ENCODE measurements around the gene OPRL1. TPM values are rescaled to one million over a fixed set of nuclear protein-coding genes. Genes with fewer than 3 reads are reported as not detected.

The OPRL1 gene
- polyA plus RNA-seq, 3 donors, result 7.0 to 9.0 (median 8.8) TPM

GRCh38 chr20:64077541-64077875 is 2.4 kb upstream of the OPRL1 start:
- 0% methylated on average over 4 of the region's 7 CpGs for WGBS (ENCODE audit: insufficient coverage)
- H3K9me3 ChIP-seq (replicated peaks in 1 of 2; ENCODE audit: control insufficient read depth in 1 of 2, insufficient read depth in 1 of 2, low read length in 2 of 2), result no peaks in the 10 kb centered on the region
- peak overlapping the region; percentile 81 to 86 for H3K27ac ChIP-seq (ENCODE audit: low read depth in 1 of 2, low read length in 2 of 2)
- no peaks in the 10 kb centered on the region for H3K9me3 Mint-ChIP-seq
- H3K4me1 ChIP-seq (ENCODE audit: control insufficient read depth in 1 of 2, insufficient read depth in 2 of 2, low read length in 2 of 2), result peaks cover 41 to 67% of the 10 kb centered on the region in 2 donors
- H3K9ac ChIP-seq (ENCODE audit: insufficient read depth, low read length, poor library complexity, severe bottlenecking), result peak overlapping the region; percentile 88
- intact Hi-C loops (cut with micrococcal nuclease), result no loop called here
- H3K79me2 ChIP-seq (ENCODE audit: insufficient read depth, low read length), result peaks cover 86% of the 10 kb centered on the region
- H4K20me1 ChIP-seq (ENCODE audit: insufficient read depth, low read length), result peaks cover 94% of the 10 kb centered on the region
- peak overlapping the region; percentile 95 to 97 for H3K4me3 Mint-ChIP-seq
- peaks cover 44% of the 10 kb centered on the region for H3K4me1 Mint-ChIP-seq
- H3K4me3 ChIP-seq (replicated peaks in 1 of 3; ENCODE audit: low read depth in 2 of 3, low read length in 3 of 3), result peak overlapping the region; percentile 78 to 100 (median 84)
- no peak for TF ChIP-seq CTCF (IDR thresholded peaks at IDR 0.05)
- no peak overlapping the region for H2AFZ ChIP-seq (ENCODE audit: insufficient read depth, low read depth, low read length, poor library complexity, severe bottlenecking)
- peak overlapping the region in 6 of 7 donors; percentile 89 to 94 (median 93) for H3K27ac Mint-ChIP-seq
- peaks cover 38% of the 10 kb centered on the region in 2 donors for H3K36me3 ChIP-seq (replicated peaks in 1 of 2; ENCODE audit: control insufficient read depth in 1 of 2, insufficient read depth in 2 of 2, low read length in 2 of 2)
- H3K36me3 Mint-ChIP-seq, result peaks cover 27 to 43% of the 10 kb centered on the region in 2 donors
- no peaks in the 10 kb centered on the region for H3K27me3 ChIP-seq (ENCODE audit: control insufficient read depth in 2 of 2, insufficient read depth in 2 of 2, low read length in 2 of 2)
- DNase-seq, result no peak
- peak overlapping the region; percentile 92 for H3K4me2 ChIP-seq (replicated peaks; ENCODE audit: extremely low read depth, low read length, poor library complexity, severe bottlenecking)
- peaks cover 3% of the 10 kb centered on the region in 3 donors for H3K27me3 Mint-ChIP-seq (ENCODE audit: low read depth in 3 of 3)

DNA sequence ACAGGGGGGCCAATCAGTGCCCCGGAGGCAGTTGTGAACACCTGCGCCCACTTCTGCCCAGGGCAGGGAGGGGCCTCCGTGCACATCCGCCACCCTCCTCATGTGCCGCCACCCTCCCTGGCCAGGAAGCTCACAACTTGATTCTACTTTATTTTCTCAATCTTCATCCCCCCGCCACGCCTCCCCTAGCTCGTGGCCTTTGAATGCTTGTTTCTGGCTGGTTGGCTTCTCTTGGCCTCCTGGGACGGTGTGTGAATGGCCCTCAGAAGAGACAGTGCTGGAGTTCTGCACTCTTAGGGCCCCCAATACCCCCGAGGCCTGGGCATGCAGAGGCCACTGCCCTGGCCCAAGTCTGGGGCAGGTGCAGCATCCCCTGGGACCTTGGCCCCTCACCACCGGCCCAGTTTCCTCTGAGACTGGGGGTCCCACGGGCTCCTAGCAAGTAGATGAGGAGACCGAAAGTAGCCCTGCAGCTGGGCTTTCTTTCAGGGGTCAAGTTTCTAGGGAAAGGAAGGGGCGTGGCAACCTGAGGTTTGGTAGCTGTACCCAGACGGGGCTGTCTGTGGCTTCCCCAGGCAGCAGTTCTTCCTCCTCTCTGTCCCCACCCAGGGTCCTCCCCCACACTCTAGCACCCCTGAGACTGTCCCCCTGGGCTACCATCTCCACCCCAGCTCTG is 1.9 kb upstream of the OPRL1 start:
- Mint-ChIP-seq H3K27ac (peak overlapping the region; percentile 89 to 94 (median 93)), H3K9me3 (no peaks in the 10 kb centered on the region), H3K4me3 (peak overlapping the region; percentile 95 to 97), H3K36me3 (peaks cover 25 to 38% of the 10 kb centered on the region in 2 donors), H3K4me1 (peaks cover 48% of the 10 kb centered on the region), H3K27me3 (ENCODE audit: low read depth in 3 of 3) (peaks cover 4 to 5% (median 4%) of the 10 kb centered on the region in 3 donors)
- peaks cover 46 to 72% of the 10 kb centered on the region in 2 donors for H3K4me1 ChIP-seq (ENCODE audit: control insufficient read depth in 1 of 2, insufficient read depth in 2 of 2, low read length in 2 of 2)
- H3K4me2 ChIP-seq (replicated peaks; ENCODE audit: extremely low read depth, low read length, poor library complexity, severe bottlenecking), result peak overlapping the region; percentile 92
- H2AFZ ChIP-seq (ENCODE audit: insufficient read depth, low read depth, low read length, poor library complexity, severe bottlenecking), result no peak overlapping the region
- peak in 1 of 3 donors; percentile 55 for DNase-seq
- peaks cover 94% of the 10 kb centered on the region for H4K20me1 ChIP-seq (ENCODE audit: insufficient read depth, low read length)
- peaks cover 87% of the 10 kb centered on the region for H3K79me2 ChIP-seq (ENCODE audit: insufficient read depth, low read length)
- H3K36me3 ChIP-seq (replicated peaks in 1 of 2; ENCODE audit: control insufficient read depth in 1 of 2, insufficient read depth in 2 of 2, low read length in 2 of 2), result peaks cover 33% of the 10 kb centered on the region in 2 donors
- intact Hi-C loops (cut with micrococcal nuclease), result loop anchor here in 1 of 2 donors (2.0 kb wide), 1 partner anchor 15 kb away; the partner anchor contains the start of gene TCEA2
- H3K4me3 ChIP-seq (replicated peaks in 1 of 3; ENCODE audit: low read depth in 2 of 3, low read length in 3 of 3), result peak overlapping the region; percentile 78 to 100 (median 84)
- 0% methylated on average over 11 of the region's 15 CpGs for WGBS (ENCODE audit: insufficient coverage)
- no peaks in the 10 kb centered on the region for H3K27me3 ChIP-seq (ENCODE audit: control insufficient read depth in 2 of 2, insufficient read depth in 2 of 2, low read length in 2 of 2)
- H3K27ac ChIP-seq (ENCODE audit: low read depth in 1 of 2, low read length in 2 of 2), result peak overlapping the region; percentile 81 to 86
- H3K9ac ChIP-seq (ENCODE audit: insufficient read depth, low read length, poor library complexity, severe bottlenecking), result peak overlapping the region; percentile 88
- no peak for TF ChIP-seq CTCF (IDR thresholded peaks at IDR 0.05)
- H3K9me3 ChIP-seq (replicated peaks in 1 of 2; ENCODE audit: control insufficient read depth in 1 of 2, insufficient read depth in 1 of 2, low read length in 2 of 2), result no peaks in the 10 kb centered on the region

Data from CD14-positive monocyte (primary cell).